Panc1 (cell line): Measurements from ENCODE around the gene LCT. TPM values are rescaled to one million over a fixed set of nuclear protein-coding genes. Genes with fewer than 3 reads are reported as not detected.

Experiments
- ATAC-seq: fragments of 200-7000 bp; cut with Tn5 transposase; 2 replicates; pipeline ENCODE4 v1.9.1; 2020; ENCODE audit warnings: mild to moderate bottlenecking, moderate library complexity
- BruUV-seq: library from RNA; stranded (reverse); fragments of 400-500 nt; replicated peaks from 2 replicates; lab custom pipeline; 2021; lab: Mats Ljungman, UMichigan
- CTCF ChIA-PET: fragments of 300-600 bp; sonication (Branson Sonifier 250); formaldehyde crosslinking; loops from one replicate; lab custom pipeline; 2022; ENCODE audit warnings: antibody characterized with exemption; lab: Charles Lee
- POLR2A ChIA-PET: fragments of 300-600 bp; sonication (Branson Sonifier 250); formaldehyde crosslinking; loops from one replicate; lab custom pipeline; 2022; ENCODE audit warnings: antibody characterized with exemption; lab: Charles Lee
- DNase-seq: peaks from one replicate; pipeline ENCODE4 v3.0.0-alpha.2; 2010; ENCODE audit warnings: low read depth, low spot score
- H3K27ac ChIP-seq: 2 replicates; pipeline ENCODE4 v1.5.1; 2011; ENCODE audit warnings: mild to moderate bottlenecking, low read length, inconsistent platforms
- H3K27me3 ChIP-seq: fragments of 200-500 bp; sonication (Bioruptor generic); 2 replicates; pipeline ENCODE4 v1.6.0; 2014; ENCODE audit warnings: low read length, inconsistent platforms; ENCODE audit not compliant: control insufficient read depth, insufficient read depth
- H3K36me3 ChIP-seq: fragments of 200-500 bp; sonication (Bioruptor generic); 2 replicates; pipeline ENCODE4 v1.5.1; 2014; ENCODE audit warnings: inconsistent platforms, mild to moderate bottlenecking, low read length, moderate library complexity; ENCODE audit not compliant: control insufficient read depth, insufficient read depth
- H3K4me1 ChIP-seq: 2 replicates; pipeline ENCODE4 v1.5.1; 2011; ENCODE audit warnings: inconsistent platforms, mild to moderate bottlenecking, low read length, moderate library complexity; ENCODE audit not compliant: control insufficient read depth, insufficient read depth
- H3K4me3 ChIP-seq, 2 experiments: 2 replicates each; pipeline ENCODE4 v1.5.1; 2011 to 2012; ENCODE audit warnings: low read depth in 2 of 2, low read length in 2 of 2, mild to moderate bottlenecking in 2 of 2, inconsistent platforms in 1 of 2, moderate library complexity in 1 of 2
- H3K9me3 ChIP-seq: fragments of 200-500 bp; sonication (Bioruptor generic); 2 replicates; pipeline ENCODE4 v1.5.1; 2014; ENCODE audit warnings: low read depth, mild to moderate bottlenecking, inconsistent platforms, low read length, moderate library complexity; ENCODE audit not compliant: control insufficient read depth, insufficient read depth
- POLR2AphosphoS5 ChIP-seq: IDR thresholded peaks from 2 replicates; pipeline ENCODE4 v1.6.1; 2012; ENCODE audit warnings: mild to moderate bottlenecking, low read depth, low read length, moderate library complexity
- SIN3A ChIP-seq: IDR thresholded peaks from 2 replicates; pipeline ENCODE4 v1.6.1; 2012; ENCODE audit warnings: low read depth, mild to moderate bottlenecking, low read length, moderate library complexity, borderline replicate concordance; ENCODE audit not compliant: insufficient read depth
- TCF7L2 ChIP-seq: IDR thresholded peaks from 2 replicates; pipeline ENCODE4 v1.6.1; 2011; ENCODE audit warnings: mild to moderate bottlenecking, low read depth, low read length, inconsistent platforms
- in situ Hi-C: cut with HindIII; loops from 2 replicates; pipeline ENCODE4 v1.10.0; 2016; ENCODE audit warnings: low sequenced_read_pairs, low pct_unique_long_range_greater_than_20kb
- intact Hi-C: fragments of 100-400 bp; cut with micrococcal nuclease; formaldehyde crosslinking; loops from one replicate; pipeline ENCODE4 v1.10.0; 2022; ENCODE audit not compliant: unreplicated experiment
- total RNA-seq: library from RNA; stranded (reverse); gene quantifications from one replicate; pipeline ENCODE4 v1.2.1, GENCODE V29; 2021; ENCODE audit not compliant: unreplicated experiment
- TF ChIP-seq, protein P1 (sequence below): fragments of 450-650 bp; IDR thresholded peaks from 2 replicates; pipeline ENCODE4 v1.5.1; 2017; ENCODE audit warnings: mild to moderate bottlenecking
- TF ChIP-seq, protein P2 (sequence below), 2 experiments: IDR thresholded peaks; 2 replicates each; pipeline ENCODE4 v1.6.1; 2011 to 2012; ENCODE audit warnings: low read depth in 2 of 2, control low read depth in 1 of 2, low read length in 1 of 2, mild to moderate bottlenecking in 1 of 2, moderate library complexity in 1 of 2; ENCODE audit not compliant: insufficient read depth in 1 of 2

The LCT gene
- total RNA-seq, 1 experiment from 2014 or later, result not detected

DNA sequence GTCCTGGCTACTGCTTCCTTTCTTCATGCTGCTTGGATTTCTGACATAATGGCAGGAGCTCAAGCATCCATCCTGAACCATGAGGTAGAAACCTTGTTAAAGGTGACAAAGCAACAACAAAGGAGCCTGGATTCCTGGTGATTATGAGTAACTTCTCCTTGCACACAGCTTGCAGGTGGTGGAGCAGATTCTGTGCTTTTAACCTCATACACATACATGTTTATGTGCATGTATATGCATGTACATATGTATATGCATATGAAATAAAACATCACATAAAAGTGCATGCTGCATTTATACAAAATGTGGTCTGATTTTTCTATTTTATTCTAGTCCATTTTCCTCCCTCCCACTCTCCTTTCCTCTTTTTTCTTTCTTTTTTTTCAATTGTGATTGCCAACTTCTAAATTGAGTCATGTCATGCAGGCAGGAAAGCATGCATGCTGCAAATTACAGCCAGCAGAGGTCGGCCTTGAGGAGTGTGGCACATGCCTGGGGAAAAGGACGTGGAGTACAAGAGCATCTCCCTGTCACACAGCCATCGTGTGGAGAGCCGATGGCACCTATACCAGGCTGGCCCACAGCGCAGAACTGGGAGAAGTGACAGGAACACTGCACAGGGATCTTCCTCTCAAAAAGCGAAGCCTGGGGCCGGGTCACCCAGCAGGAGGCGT is 17.9 kb downstream of the LCT start:
- H3K4me1 ChIP-seq, result no peaks in the 10 kb centered on the region
- ATAC-seq (peak; percentile 81), DNase-seq (no peak)
- H3K4me3 ChIP-seq, result no peak overlapping the region
- CTCF ChIA-PET, result no interaction called here
- 0 out of 2 replicates have a peak, but pooled peaks cover 2% of the 10 kb centered on the region for H3K27me3 ChIP-seq
- no peak for TF ChIP-seq SIN3A
- TF ChIP-seq, protein P1, sequence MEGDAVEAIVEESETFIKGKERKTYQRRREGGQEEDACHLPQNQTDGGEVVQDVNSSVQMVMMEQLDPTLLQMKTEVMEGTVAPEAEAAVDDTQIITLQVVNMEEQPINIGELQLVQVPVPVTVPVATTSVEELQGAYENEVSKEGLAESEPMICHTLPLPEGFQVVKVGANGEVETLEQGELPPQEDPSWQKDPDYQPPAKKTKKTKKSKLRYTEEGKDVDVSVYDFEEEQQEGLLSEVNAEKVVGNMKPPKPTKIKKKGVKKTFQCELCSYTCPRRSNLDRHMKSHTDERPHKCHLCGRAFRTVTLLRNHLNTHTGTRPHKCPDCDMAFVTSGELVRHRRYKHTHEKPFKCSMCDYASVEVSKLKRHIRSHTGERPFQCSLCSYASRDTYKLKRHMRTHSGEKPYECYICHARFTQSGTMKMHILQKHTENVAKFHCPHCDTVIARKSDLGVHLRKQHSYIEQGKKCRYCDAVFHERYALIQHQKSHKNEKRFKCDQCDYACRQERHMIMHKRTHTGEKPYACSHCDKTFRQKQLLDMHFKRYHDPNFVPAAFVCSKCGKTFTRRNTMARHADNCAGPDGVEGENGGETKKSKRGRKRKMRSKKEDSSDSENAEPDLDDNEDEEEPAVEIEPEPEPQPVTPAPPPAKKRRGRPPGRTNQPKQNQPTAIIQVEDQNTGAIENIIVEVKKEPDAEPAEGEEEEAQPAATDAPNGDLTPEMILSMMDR, result peak; percentile 77
- no TSS peak for BruUV-seq
- H3K27ac ChIP-seq, result no peak overlapping the region
- POLR2A ChIA-PET, result interaction anchor here (0.5 kb wide), 1 partner anchor 78 kb away, joined by 12 read pairs; no protein-coding TSS in a partner anchor
- intact Hi-C loops (loop anchor here (10.0 kb wide), 1 partner anchor 556 kb away; no protein-coding TSS in a partner anchor), in situ Hi-C loops (no loop called here)
- no peaks in the 10 kb centered on the region for H3K9me3 ChIP-seq
- H3K36me3 ChIP-seq, result no peaks in the 10 kb centered on the region

DNA sequence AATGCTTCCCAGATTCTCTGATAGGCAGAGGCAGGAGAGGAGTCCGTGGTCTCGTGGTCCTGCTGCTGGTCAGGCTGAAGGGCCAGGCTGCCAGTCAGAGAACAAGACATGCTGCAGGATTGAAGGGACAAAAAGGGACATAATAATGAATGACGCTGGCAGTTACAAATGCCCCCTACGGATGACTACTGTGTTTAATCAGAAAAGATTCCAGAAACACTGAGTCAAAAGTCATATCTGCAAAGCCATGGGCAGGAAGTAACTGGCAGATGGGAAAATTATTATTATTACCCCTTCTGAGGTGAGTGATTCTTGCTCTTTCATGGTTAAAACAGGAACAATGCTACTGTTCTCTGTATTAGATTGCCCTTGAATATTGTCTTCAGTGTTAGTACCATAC is 19.0 kb downstream of the LCT start:
- in situ Hi-C loops (no loop called here), intact Hi-C loops (loop anchor here (10.0 kb wide), 1 partner anchor 557 kb away; no protein-coding TSS in a partner anchor)
- TF ChIP-seq SIN3A (no peak), POLR2AphosphoS5 (no peak), TCF7L2 (no peak)
- TF ChIP-seq, protein P1, result no peak
- H3K4me1 ChIP-seq, result no peaks in the 10 kb centered on the region
- DNase-seq (no peak), ATAC-seq (peak; percentile 17; the same call in 1 of the 2 replicates)
- POLR2A ChIA-PET, result no interaction called here
- H3K36me3 ChIP-seq, result no peaks in the 10 kb centered on the region
- H3K27ac ChIP-seq, result no peak overlapping the region
- CTCF ChIA-PET, result no interaction called here
- H3K27me3 ChIP-seq, result peaks cover 4% of the 10 kb centered on the region; the same call in 1 of the 2 replicates
- BruUV-seq, result no TSS peak
- H3K9me3 ChIP-seq, result no peaks in the 10 kb centered on the region
- H3K4me3 ChIP-seq, result no peak overlapping the region

DNA sequence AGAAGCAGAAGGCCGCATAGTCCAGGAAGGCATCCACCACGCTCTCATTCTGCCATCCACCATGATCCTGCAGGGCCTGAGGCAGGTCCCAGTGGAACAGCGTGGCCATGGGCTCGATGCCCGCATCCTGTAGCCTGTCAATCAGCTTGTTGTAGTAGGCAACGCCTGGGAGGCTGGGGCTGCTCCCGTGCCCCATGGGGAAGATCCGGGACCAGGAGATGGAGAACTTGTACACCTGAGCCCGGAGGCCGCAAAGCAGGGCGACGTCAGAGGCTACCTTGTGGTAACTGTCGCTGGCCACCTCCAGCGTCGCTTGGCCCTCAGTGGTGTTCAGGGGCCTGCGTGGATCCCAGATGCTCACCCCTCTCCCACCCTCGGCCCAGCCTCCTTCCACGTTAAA is 19.5 kb downstream of the LCT start:
- no peak for TF ChIP-seq SIN3A
- no peak for TF ChIP-seq POLR2AphosphoS5
- no peak for TF ChIP-seq TCF7L2
- TF ChIP-seq, protein P1, result no peak
- TF ChIP-seq, protein P2, sequence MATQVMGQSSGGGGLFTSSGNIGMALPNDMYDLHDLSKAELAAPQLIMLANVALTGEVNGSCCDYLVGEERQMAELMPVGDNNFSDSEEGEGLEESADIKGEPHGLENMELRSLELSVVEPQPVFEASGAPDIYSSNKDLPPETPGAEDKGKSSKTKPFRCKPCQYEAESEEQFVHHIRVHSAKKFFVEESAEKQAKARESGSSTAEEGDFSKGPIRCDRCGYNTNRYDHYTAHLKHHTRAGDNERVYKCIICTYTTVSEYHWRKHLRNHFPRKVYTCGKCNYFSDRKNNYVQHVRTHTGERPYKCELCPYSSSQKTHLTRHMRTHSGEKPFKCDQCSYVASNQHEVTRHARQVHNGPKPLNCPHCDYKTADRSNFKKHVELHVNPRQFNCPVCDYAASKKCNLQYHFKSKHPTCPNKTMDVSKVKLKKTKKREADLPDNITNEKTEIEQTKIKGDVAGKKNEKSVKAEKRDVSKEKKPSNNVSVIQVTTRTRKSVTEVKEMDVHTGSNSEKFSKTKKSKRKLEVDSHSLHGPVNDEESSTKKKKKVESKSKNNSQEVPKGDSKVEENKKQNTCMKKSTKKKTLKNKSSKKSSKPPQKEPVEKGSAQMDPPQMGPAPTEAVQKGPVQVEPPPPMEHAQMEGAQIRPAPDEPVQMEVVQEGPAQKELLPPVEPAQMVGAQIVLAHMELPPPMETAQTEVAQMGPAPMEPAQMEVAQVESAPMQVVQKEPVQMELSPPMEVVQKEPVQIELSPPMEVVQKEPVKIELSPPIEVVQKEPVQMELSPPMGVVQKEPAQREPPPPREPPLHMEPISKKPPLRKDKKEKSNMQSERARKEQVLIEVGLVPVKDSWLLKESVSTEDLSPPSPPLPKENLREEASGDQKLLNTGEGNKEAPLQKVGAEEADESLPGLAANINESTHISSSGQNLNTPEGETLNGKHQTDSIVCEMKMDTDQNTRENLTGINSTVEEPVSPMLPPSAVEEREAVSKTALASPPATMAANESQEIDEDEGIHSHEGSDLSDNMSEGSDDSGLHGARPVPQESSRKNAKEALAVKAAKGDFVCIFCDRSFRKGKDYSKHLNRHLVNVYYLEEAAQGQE (IDR thresholded peaks at IDR 0.05; ENCODE audit: insufficient read depth in 1 of 2, low read depth in 2 of 2, low read length in 1 of 2), result no peak
- ChIA-PET CTCF (no interaction called here), POLR2A (no interaction called here)
- no peaks in the 10 kb centered on the region for H3K9me3 ChIP-seq
- DNase-seq, result no peak
- in situ Hi-C loops (no loop called here), intact Hi-C loops (loop anchor here (10.0 kb wide), 1 partner anchor 557 kb away; no protein-coding TSS in a partner anchor)
- no peak overlapping the region for H3K4me3 ChIP-seq
- H3K27ac ChIP-seq, result no peak overlapping the region
- no peak for ATAC-seq
- no peaks in the 10 kb centered on the region for H3K4me1 ChIP-seq
- no TSS peak for BruUV-seq
- no peaks in the 10 kb centered on the region for H3K36me3 ChIP-seq
- peaks cover 4% of the 10 kb centered on the region; the same call in 1 of the 2 replicates for H3K27me3 ChIP-seq
